ENCODE measurements around the gene URB1. TPM values are rescaled to one million over a fixed set of nuclear protein-coding genes. Genes with fewer than 3 reads are reported as not detected.
A peak's percentile ranks its signal among the peaks of the same experiment; 100 is the strongest.

URB1 gene
- total RNA-seq, 2 donors from 2014 or later: 33.4 to 41.4 TPM

DNA sequence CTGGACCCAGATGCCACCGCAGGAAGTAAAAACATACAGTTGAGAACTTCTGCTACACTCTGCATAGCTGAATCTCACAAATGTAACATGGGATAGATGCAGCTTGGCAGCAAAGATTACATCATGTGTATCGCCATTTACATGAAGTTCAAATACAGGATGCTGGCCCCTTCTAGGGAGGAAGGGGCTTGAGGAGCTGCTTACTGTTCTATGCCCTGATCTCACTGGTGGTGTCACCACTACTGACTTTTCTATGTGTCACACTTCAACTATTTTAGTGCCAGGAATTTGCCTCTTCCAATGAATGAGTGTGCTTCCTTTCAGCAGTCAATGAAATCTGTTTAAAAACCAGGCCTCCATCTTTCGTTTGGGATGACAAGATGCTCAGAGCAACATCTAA, 63.0 kb downstream of the URB1 start:
- H3K27me3 ChIP-seq (replicated peaks; ENCODE audit: insufficient read depth): no peaks in the 10 kb centered on the region
- no peak overlapping the region for H3K4me3 ChIP-seq
- TF ChIP-seq POLR2A (IDR thresholded peaks at IDR 0.05) (no peak), POLR2AphosphoS5 (IDR thresholded peaks at IDR 0.05) (no peak)
- TF ChIP-seq, protein P1, sequence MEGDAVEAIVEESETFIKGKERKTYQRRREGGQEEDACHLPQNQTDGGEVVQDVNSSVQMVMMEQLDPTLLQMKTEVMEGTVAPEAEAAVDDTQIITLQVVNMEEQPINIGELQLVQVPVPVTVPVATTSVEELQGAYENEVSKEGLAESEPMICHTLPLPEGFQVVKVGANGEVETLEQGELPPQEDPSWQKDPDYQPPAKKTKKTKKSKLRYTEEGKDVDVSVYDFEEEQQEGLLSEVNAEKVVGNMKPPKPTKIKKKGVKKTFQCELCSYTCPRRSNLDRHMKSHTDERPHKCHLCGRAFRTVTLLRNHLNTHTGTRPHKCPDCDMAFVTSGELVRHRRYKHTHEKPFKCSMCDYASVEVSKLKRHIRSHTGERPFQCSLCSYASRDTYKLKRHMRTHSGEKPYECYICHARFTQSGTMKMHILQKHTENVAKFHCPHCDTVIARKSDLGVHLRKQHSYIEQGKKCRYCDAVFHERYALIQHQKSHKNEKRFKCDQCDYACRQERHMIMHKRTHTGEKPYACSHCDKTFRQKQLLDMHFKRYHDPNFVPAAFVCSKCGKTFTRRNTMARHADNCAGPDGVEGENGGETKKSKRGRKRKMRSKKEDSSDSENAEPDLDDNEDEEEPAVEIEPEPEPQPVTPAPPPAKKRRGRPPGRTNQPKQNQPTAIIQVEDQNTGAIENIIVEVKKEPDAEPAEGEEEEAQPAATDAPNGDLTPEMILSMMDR (IDR thresholded peaks at IDR 0.05): no peak
- H3K36me3 ChIP-seq: peaks cover 3 to 9% of the 10 kb centered on the region in 2 donors
- DNase-seq (ENCODE audit: low spot score): no peak
- peak overlapping the region in 1 of 2 donors; percentile 9 for H3K27ac ChIP-seq
- no peaks in the 10 kb centered on the region for H3K9me3 ChIP-seq
- no peaks in the 10 kb centered on the region for H3K4me1 ChIP-seq (replicated peaks)
- intact Hi-C loops (cut with DNase I): loop anchor here (5.0 to 10.0 kb wide), 3 partner anchors 43 to 235 kb away; partner anchors contain the start of gene MIS18A
- 79% methylated on average over 3 of the region's 3 CpGs for WGBS

- no peak overlapping the region for H3K4me3 ChIP-seq
- intact Hi-C loops (cut with DNase I): loop anchor here (5.0 to 10.0 kb wide), 3 partner anchors 43 to 235 kb away; partner anchors contain the start of gene MIS18A
- peaks cover 3 to 13% of the 10 kb centered on the region in 2 donors for H3K36me3 ChIP-seq
- no peaks in the 10 kb centered on the region for H3K4me1 ChIP-seq (replicated peaks)
- H3K27me3 ChIP-seq (replicated peaks; ENCODE audit: insufficient read depth): no peaks in the 10 kb centered on the region
- TF ChIP-seq, protein P1 (IDR thresholded peaks at IDR 0.05): no peak
- TF ChIP-seq POLR2A (IDR thresholded peaks at IDR 0.05): no peak
- TF ChIP-seq POLR2AphosphoS5 (IDR thresholded peaks at IDR 0.05): no peak
- no peaks in the 10 kb centered on the region for H3K9me3 ChIP-seq
- DNase-seq (ENCODE audit: low spot score): no peak
- 66% methylated on average over 2 of the region's 2 CpGs for WGBS
- H3K27ac ChIP-seq: peak overlapping the region; percentile 38 to 46
These were observed 63.5 kb downstream of the URB1 start for GRCh38 chr21:32329331-32329730.

DNA sequence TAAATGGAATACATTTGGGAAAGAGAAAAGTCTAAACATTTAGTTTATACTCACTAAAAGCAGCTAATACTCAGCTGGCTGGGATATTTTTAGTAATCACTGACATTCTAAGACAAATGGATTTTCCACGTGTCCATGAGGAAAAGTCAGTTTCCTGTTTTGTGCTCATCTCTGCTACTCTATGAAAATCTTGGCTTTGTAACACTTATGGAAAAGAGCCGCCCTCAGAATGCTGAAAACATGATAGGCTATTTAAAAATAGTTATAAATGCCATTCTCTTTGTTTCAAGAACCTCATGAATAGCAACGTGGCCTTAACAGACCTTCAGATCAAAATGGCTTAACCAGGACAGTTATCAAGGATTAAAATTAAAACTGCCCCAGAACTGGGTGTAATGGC, 64.2 kb downstream of the URB1 start:
- DNase-seq (ENCODE audit: low spot score): no peak
- H3K27me3 ChIP-seq (replicated peaks; ENCODE audit: insufficient read depth): no peaks in the 10 kb centered on the region
- H3K27ac ChIP-seq: peak overlapping the region; percentile 38 to 46
- H3K9me3 ChIP-seq: no peaks in the 10 kb centered on the region
- 62% methylated on average over 3 of the region's 3 CpGs for WGBS
- H3K4me3 ChIP-seq: no peak overlapping the region
- intact Hi-C loops (cut with DNase I): loop anchor here (5.0 to 10.0 kb wide), 3 partner anchors 44 to 236 kb away; partner anchors contain the start of gene MIS18A
- H3K36me3 ChIP-seq: peaks cover 7 to 14% of the 10 kb centered on the region in 2 donors
- TF ChIP-seq, protein P1 (IDR thresholded peaks at IDR 0.05): no peak
- TF ChIP-seq POLR2A (IDR thresholded peaks at IDR 0.05) (no peak), POLR2AphosphoS5 (IDR thresholded peaks at IDR 0.05) (peak; percentile 28)
- no peaks in the 10 kb centered on the region for H3K4me1 ChIP-seq (replicated peaks)

- no peak for TF ChIP-seq POLR2AphosphoS5 (IDR thresholded peaks at IDR 0.05)
- no peak for TF ChIP-seq POLR2A (IDR thresholded peaks at IDR 0.05)
- TF ChIP-seq, protein P1 (IDR thresholded peaks at IDR 0.05): no peak
- Histone ChIP-seq H3K4me1 (replicated peaks) (no peaks in the 10 kb centered on the region), H3K27me3 (replicated peaks; ENCODE audit: insufficient read depth) (no peaks in the 10 kb centered on the region), H3K9me3 (no peaks in the 10 kb centered on the region), H3K27ac (peak overlapping the region in 1 of 2 donors; percentile 20), H3K36me3 (peaks cover 15 to 19% of the 10 kb centered on the region in 2 donors), H3K4me3 (no peak overlapping the region)
- DNase-seq (ENCODE audit: low spot score): no peak
- 75% methylated on average over 8 of the region's 8 CpGs for WGBS
- intact Hi-C loops (cut with DNase I): loop anchor here (5.0 to 10.0 kb wide), 3 partner anchors 47 to 239 kb away; partner anchors contain the start of gene MIS18A
These were observed 67.1 kb downstream of the URB1 start for GRCh38 chr21:32325706-32326105.

- Histone ChIP-seq H3K9me3 (no peaks in the 10 kb centered on the region), H3K27me3 (replicated peaks; ENCODE audit: insufficient read depth) (no peaks in the 10 kb centered on the region), H3K36me3 (peaks cover 22 to 27% of the 10 kb centered on the region in 2 donors), H3K4me3 (no peak overlapping the region), H3K27ac (no peak overlapping the region), H3K4me1 (replicated peaks) (no peaks in the 10 kb centered on the region)
- no peak for DNase-seq (ENCODE audit: low spot score)
- WGBS: 96% methylated on average over 10 of the region's 10 CpGs
- TF ChIP-seq, protein P1 (IDR thresholded peaks at IDR 0.05): no peak
- no peak for TF ChIP-seq POLR2A (IDR thresholded peaks at IDR 0.05)
- no peak for TF ChIP-seq POLR2AphosphoS5 (IDR thresholded peaks at IDR 0.05)
- intact Hi-C loops (cut with DNase I): loop anchor here (10.0 kb wide), 1 partner anchor 242 kb away; no protein-coding TSS in a partner anchor
These were observed 70.1 kb downstream of the URB1 start for GRCh38 chr21:32322676-32323075.
